HG02642 (cell line): ENCODE data around the gene ADCY7.

Experiments
- ATAC-seq: cut with Tn5 transposase; IDR thresholded peaks from one replicate; pipeline ENCODE4 v1.9.1; 2021; ENCODE audit warnings: mild to moderate bottlenecking; ENCODE audit not compliant: unreplicated experiment, poor library complexity

ADCY7 gene

DNA sequence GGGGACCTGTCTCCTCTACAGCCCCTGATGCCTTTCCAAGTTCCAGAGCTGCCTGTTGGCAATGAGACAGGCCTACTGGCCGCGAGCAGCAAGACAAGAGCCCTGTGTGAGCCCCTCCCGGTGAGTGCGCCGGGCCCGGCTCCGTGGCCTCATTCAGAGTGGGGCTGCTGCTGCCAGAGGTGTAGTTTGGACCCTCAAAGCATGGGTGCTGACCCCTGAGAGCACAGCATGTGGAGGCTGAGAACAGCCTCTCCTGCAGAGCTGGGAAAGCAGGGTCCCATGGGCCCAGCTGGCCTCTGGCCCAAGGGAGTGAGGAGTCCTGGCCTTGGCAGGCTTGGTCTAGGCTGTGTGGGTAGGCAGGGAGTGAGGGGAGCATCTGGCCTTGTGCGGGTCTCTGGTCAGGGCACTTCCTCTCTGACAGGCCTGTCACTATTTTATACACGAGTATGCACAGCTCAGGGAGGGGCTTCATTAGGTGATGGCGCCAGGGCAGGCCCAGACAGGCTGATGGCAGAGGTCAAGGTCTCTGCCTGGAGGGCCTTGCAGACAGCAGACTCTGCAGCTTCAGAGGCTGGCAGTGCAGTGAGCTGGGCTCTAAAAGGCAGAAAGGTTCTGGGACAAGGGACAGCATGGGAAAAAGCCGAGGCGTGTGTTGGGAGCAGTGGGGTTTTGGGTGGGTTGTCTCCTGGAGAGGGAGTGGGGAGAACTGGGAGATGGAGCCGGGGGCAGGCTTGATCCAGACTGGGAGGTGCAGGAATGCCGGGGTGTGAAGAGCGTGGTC lies 43.4 kb downstream of the ADCY7 start:
- no peak for ATAC-seq

DNA sequence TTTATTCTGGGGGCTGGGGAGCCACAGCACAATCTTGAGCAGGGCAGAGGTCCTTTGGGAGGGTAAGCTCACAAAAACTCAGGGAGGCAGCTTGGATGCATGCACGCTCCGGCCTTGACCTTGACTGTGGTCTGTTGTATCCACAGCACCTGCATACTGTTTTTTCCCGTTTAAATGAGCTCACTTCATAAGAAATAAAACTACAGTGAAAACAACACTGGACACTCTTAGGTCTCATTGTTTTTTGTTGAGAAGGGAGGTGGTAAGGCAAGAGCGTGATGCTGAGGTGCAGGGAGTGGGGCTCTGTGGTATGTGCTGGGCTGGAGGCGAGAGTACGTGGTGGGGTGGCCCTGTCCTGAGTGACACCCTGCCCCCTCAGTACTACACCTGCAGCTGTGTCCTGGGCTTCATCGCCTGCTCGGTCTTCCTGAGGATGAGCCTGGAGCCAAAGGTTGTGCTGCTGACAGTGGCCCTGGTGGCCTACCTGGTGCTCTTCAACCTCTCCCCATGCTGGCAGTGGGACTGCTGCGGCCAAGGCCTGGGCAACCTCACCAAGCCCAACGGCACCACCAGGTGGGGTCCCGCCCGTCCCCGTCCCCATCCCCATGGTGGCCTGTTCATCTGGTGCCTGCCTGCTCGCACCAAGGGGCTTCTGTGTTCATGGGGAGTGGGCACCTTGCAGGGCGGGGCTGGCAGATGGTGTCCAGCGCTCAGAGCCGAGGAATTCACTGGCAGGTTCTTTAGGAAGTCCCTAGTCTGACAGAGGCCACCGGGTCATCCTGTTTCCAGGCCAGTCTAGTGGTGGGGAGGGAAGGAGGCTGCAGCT lies 44.2 kb downstream of the ADCY7 start:
- no peak for ATAC-seq

DNA sequence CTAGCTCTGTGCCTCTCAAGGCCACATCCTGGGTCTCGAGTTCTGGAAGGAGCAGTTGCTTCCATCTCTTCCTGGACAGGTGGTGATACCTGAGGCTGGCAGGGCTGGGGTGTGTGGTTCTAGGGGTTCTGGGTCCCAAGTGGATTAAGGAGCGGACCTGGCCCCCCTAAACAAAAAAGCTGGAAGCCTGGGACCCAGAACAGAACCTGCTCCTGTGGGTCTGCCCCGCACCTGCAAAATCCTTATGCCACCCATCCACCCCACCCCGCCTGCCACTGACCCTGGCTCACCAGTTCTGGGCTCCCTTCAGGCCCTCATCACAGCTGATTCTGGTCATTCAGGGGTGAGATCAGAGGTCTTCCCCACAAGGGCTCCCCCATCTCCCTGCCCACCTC lies 44.8 kb downstream of the ADCY7 start:
- no peak for ATAC-seq

DNA sequence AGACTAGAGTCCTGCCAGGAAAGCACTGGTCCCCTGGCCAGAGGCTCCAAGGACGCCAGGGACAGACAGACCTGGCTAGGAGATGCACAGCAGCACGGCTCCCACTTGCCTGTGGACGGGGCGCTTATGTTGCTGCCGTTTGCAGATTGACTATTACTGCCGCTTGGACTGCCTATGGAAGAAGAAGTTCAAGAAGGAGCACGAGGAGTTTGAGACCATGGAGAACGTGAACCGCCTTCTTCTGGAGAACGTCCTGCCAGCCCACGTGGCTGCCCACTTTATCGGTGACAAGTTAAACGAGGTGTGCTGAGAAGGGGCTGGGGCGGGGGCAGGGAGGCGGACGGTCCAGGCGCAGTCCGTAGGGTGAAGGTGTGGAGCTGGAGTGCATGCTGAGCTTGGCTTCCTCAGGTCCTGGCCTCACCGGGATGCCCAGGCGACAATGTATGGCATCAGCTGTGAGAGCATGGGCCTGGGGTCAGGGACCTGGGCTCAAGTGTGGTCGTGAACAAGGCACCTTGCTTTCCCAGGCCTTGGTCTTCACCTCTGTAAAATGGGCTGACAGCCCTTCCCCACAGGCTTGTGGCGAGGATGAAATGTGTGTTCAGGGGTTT lies 45.6 kb downstream of the ADCY7 start:
- ATAC-seq, result no peak

DNA sequence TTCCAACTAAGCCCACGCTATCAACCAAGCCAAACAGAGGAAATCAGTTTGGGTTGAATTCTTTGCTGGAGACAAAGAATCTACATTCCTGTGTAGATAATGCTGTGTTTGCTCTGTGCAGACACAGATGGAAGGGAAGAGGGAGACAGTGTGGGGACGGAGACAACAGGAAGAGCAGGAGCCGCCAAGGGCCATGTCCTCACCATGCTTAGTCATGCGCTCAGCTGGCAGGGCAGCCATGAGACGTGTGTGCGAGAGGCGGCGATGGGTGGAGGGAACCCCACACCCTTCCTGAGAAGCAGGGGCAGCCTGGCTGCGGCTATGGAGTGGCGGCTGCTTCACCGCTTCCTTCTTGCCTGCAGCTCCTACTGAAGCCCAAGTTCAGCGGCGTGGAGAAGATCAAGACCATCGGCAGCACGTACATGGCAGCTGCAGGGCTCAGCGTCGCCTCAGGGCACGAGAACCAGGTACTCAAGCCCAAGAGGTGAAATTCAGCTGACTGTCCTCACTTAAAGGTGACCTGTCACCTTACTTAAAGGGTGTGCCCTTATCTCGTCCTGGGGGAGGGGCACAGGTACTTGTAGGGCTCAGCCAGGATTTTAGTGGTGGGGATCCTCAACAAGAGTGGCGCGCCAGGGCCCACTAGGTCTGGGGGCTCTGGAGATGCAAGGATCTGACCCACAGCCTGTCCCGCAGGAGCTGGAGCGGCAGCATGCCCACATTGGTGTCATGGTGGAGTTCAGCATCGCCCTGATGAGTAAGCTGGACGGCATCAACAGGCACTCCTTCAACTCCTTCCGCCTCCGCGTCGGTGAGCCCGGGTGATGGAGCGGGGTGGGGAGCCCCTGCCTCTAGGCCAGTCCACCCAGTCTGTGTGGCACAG lies 47.5 kb downstream of the ADCY7 start:
- ATAC-seq, result no peak

DNA sequence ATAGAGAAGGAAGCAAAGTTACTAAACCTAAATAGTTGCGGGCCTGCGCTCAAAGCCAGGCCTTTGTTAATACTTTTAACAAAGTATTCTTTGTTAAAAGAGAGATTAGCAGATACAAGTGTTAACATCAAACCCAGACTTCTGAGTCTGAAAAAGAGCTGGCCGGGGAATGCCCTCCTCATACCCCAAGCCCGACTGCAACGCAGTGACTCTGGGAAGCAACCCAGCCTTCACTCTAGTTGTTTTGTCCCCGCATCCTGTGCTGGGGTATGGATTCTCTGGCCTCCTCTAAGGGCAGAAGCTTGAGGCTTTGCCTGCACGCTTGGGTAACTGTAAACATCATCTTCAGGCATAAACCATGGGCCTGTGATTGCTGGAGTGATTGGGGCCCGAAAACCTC lies 48.3 kb downstream of the ADCY7 start:
- ATAC-seq, result no peak

DNA sequence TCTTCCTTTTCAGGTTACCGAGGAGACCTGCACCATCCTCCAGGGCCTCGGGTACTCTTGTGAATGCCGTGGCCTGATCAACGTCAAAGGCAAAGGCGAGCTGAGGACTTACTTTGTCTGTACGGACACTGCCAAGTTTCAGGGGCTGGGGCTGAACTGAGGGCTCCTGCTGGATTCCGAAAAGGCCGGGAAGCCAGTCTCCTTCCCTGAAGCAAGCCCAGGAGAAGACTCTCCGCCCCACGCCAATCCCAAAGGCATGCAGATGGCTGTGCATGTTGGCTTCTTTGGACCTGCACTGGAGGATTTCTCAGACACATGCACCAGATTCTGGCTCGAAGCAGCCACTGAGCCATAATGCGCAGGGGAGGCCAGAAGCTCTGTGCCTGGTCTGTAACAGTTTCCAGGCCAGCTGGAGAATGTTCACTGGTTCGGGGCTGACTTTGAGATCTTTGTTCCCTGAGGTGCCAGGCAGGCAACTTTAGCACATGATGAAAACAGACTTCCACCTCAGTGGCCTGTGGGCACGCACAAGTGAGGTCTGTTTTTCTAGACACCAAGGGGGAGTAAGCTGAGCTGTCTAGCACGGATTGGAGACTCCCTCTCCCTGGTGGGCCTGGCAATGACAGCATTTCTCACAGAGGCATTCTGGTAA lies 49.1 kb downstream of the ADCY7 start:
- ATAC-seq, result no peak

DNA sequence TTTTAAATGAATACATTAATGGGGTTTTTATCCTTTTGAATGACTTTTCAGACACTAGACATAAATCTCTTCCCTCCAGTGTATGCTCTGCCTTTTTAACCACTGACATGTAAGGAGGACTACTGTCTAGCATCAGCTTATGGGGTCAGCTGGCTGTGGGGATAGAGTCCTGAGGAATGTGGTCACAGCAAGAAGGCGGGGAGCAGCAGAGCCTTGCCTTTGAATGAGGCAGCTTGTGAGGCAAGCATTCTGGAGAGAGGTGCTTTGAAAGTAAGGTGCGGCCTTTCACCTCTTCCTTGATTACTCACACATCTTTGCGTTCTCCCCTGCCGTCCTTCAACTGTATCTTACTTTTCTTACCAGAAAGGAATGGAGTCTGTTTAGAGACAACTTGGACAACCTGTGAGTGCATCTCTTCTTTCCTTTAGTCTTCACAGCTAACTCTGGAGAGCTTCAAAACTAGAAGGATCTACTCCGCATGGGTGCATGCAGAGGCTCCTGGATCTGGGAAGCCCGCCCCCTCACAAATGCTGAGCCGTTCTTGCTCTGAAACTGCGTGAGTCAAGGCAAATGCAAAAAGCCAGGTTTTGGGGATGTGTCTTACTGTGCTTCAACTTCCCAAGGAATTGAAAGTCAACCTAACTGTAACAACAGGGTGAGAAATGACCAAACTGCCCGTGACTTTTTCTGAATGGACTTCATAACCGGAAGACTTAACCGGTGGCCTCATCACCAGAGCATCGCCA lies 49.9 kb downstream of the ADCY7 start:
- no peak for ATAC-seq

DNA sequence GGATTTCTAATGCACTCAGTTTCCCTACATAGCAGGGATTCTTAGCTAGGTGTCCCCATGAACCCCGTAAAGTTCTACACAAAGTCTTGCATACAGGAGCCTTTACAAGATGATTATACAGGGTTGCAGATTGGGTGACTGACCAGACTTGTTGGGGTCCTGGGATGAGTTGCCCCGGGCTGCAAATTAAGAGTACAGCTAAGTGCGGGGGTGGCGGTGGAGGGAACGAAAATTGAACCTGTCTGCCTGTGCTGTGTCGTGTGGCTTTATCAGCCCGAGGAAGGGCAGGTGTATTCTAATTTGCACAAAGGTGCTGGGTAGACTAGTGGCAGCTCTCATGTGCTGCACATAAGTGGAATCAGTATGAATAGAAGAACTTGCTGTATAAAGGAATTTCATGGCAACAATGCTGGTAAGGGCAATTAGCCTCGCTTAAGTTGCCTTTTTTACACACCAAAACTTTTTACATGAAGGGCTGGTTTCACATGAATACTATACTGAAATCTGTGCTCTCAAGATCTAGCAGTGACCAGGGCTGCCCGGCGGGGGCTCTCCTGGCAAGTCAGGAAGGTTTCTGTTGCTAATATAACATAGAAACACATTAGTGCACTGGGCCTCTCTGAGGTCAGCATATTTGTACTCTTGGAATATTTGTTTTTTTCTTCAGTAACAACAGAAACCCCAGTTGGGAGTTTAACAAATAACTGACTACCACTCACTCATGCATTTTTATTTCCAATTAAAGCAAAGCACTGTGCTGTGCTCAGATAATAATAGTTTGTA lies 50.7 kb downstream of the ADCY7 start:
- no peak for ATAC-seq

DNA sequence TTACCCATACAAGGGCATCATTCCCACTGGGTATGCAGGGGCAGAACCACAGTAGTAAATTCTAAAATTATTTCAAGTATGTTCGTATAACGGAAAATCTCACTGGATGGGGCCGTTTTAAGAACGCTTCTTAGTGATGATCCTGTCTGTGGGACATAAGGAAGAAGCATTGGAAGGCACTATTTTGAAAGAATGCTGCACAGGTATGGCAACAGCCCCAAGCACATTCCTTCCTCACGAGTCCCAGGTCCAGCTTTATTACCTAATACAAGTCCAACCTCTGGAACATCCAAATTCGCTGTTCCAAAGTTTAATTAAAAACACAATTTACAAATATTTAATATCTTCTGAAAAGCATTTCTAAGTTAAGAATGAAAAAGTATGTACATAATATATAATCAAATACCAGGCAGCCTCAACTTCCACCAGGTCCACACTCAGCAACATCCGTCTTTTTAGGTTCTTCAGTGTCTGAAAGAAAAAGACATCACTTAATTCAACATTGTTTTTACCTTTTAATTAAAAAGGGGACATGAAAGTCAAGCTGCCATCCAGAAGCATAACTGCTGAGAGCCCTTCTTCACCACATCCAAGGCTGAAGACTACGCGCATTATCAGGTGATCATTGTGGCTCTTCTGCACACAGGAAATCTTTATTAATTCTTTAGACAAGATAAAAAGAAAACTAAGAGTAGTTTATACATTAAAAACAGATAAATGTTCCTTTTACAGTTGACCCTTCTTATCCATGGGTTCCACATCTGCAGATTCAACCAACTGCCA lies 52.6 kb downstream of the ADCY7 start:
- no peak for ATAC-seq

DNA sequence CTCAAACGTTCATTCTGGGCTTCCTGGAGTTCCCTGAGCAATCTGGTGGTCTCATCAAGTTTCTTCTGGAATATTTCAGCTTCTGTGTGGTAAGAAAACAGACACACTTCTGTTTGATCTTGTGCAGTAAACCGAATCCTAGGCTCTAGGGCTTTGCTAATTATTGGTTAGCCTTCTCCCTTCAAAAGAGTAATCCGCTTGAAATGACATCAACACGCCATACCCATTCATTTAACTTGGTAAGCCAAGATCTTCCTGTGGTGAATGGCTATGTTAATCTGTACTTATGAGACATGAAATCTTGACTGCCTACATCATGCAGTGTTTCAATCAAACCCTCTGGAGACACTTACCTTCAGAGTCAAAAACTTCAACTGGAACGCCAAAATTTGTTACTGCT lies 54.0 kb downstream of the ADCY7 start:
- ATAC-seq, result no peak

DNA sequence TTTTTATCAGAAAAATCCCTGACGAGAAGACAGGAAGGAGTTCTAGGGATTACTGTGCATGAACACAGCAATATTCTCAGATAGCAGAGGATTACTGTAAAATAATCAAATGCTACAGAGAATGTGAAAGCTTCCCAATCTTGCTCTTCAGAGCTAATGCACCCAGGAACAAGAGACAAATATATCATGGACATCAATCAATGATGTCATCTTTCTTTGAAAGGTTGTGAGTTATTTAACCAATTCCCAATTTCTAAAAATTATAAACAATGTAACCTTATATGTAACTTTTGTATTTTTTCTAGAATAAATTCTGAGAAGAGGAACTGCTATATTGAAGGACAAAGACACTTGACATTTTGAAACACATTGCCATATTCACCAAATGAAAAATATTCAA lies 56.0 kb downstream of the ADCY7 start:
- no peak for ATAC-seq

DNA sequence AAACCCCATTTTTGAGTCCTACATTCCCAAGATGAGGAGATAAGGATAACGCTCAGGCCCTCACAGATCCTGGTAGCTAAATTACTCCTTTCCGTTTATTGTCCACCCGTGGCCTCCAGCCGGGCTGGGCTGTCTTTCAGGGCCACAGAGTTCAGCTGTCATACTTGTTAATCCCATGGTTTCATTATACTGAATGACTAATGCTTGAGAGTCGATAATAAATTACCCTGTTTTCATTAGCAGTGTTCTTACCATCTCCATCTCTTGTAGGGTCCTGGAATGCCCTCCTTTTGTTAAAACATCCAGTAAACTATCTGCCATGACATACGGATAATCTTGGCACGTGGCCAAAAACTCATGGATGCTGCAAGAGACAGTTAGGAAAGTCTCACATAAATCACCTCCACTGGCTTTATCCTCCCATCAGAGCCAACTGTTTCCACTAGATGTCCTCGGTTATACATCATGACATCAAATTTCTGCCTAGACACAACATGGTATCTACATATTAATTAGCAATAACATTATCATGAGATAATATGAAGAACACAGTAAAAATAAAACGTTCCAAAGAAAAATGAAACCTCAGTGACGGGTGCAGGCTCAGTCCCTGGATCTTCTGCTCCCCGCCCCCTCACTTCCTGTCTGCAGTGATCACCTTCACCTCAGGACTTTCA lies 57.1 kb downstream of the ADCY7 start:
- ATAC-seq, result no peak

DNA sequence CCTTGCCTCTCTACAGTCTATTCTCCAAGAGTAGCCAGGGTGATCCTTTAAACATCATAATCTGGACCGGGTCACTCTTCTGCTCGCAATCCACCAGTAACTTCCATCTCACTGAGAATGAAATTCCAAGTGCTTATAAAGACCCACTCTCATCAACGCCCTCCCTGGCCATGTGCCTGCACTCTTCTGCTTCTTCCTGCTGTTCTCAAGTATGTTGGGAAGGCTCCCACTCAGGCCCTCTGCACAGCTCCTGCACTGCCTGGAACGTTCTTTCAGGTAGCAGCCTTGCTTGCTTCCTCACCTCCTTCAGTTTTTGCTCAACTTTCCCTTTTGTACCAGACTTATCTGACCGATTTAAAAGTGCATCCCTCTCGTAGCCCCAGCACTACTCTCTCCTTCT lies 58.0 kb downstream of the ADCY7 start:
- no peak for ATAC-seq

DNA sequence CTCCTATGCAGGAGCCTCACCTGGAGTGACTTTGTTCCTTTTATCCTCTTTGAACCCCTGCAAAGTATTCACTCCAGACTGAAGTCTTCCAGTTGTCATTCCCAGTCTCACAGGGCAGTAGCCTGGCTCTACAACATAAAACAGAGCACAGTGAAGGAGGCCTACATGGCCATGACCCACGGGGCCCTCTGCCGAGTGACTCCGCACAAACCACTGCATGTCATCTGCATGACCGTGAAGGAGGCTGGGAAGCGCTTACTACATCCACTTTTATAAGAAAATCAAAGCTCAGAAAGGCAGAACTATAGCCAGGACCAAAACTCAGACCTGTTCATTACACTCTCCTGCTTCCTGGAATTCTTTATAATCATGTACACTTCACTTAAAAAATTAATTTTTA lies 59.9 kb downstream of the ADCY7 start:
- no peak for ATAC-seq

DNA sequence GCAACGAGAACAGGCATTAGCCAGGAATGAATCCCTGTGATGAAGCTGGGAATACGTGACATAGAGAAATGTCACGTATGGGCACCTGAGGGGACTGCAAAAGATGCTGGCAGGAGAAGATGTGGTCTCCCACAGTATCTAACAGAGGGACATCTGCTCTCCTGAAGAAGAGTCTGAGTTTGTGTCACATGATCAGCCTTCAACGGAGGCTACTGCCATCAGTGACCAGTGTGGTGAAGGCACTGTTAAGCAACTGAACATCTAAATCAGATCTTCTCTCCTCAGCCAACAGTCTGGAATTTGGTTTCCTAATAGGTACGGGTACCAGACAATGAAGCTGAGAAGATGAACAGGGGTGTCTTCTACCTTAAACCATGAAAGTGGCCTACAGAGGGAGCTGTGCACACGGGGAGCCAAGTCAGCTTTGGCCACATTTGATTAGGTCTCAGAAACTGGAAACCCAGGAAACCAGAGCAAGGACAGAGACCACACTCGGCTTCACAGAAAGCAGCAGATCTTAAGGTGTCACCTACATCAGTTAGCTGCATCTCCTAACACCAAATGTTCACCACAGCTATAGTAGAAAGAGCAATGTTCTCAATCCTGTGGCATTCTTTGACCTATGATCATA lies 60.6 kb downstream of the ADCY7 start:
- no peak for ATAC-seq
